HG02970 (cell line): ENCODE measurements around the gene ABHD15.

Experiments used
- ATAC-seq: cut with Tn5 transposase; IDR thresholded peaks from one replicate; pipeline ENCODE4 v1.9.1; 2021; ENCODE audit warnings: mild to moderate bottlenecking, moderate library complexity, moderate number of reproducible peaks; ENCODE audit not compliant: unreplicated experiment, low FRiP score

Gene ABHD15

DNA sequence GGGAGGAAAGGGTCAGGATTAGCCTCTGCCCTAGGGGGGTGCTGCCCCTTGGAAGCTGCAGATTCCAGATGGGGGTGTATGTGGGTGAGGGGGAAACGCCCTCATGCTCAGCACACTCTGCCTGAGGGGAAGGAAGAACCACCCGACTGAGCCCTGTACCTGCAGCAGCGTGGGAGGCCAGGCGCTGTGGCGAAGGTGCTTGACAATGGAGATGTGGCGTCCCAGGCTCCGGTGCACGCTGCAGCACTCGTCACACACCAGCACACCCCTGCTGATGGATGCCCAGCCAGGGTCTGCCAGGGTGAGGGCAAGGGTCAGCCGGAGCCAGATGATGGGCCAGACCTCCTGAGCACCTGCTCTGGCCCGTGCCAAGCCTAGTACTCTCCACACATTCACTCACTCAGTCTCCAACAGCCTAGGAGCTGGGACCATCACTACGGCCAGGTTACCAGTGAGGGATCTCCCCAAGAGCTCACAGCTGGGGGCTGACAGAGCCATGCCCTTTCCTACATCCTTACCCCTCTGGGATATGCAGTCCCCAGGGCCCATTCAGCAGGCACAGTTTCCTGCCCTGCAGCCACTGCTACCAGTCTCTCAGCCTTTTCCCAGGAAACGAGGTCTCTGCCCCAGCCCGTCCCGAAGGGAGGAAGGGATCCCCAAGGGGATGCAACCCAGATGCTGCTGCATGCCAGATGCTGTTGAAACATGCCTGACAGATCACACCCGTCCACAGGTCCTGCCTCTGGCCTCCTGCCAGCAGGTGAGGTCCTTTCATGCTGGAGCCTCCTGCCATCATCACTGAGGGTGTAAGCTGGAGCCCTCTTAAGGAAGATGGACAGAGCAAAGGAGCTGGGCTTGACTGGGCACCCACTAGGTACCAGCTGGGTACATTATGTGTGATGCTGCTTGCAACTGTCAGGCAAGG lies 16.7 kb upstream of the ABHD15 start:
- no peak for ATAC-seq

DNA sequence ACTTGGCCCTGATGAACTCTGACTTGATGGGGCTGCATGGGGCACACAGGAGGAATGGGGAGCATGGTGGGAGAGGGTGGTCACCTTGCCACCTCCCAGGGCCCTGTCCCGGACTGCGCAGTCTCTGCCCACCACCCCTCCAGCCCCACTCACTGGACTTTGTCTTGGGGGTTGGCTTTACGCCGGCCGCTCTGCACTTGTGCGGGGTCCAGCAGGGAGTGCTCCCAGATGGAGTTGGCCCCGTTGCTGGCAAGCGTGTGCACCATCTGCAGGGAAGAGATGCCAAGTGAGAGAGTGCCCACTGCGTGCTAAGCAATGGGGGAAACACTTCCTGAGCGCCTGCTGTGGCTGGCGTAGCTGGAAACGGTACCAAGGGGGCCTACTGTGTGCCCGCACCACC lies 15.9 kb upstream of the ABHD15 start:
- ATAC-seq: no peak

DNA sequence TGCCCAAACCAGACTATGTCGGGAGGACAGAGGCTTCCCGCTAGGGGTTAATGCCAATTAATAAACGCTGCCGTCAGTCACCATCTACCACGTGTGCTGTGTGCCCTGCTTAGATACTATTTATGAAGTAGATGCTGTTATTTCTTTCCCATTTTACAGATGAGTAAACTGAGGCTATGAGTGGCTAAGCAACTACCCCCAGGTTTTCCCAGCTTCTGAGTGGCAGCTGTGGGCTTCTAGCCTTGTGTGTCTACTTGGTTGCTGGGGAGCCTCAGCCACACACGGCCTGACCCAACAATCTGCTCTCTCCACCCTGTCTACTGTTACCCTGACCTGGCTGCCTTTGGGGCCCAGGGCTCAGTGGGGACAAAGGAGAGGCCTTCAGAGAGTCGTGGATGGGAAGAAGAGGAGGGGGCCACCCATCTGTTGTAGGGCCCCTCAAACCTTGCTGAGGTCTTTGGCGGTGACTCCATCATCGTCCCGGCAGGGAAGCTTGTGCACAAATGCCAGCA lies 15.5 kb upstream of the ABHD15 start:
- ATAC-seq: no peak

DNA sequence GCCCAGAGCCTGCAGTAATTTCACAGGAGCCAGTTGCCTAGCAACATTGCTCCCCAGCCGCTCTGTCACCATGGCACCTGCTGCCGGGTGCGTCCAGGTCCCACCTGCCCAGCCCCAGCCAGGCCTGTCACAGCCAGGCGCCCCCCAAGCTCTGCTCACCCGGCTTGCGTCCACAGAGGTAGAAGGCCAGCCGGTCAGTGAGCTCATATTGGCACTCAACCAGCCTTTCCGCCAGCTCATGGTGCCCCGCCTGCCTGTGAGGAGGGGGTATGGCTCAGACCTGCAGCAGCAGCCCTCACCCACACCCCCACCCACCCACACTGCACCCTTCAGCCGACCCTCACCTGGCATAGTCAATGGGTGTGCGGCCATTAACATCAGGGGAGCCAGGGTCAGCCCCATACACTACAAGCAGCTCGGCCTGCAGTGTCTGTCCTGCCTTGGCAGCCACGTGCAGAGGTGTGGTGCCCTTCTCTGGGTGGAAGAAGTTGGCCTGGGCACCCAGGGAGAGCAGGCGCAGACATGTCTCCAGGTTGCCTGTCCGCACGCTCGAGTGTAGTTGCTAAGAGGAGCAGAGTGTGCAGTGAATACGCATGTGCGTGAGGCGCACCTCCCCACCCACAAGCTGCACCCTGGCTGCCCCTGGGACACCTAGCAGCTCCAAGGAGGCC lies 14.9 kb upstream of the ABHD15 start:
- ATAC-seq: no peak

DNA sequence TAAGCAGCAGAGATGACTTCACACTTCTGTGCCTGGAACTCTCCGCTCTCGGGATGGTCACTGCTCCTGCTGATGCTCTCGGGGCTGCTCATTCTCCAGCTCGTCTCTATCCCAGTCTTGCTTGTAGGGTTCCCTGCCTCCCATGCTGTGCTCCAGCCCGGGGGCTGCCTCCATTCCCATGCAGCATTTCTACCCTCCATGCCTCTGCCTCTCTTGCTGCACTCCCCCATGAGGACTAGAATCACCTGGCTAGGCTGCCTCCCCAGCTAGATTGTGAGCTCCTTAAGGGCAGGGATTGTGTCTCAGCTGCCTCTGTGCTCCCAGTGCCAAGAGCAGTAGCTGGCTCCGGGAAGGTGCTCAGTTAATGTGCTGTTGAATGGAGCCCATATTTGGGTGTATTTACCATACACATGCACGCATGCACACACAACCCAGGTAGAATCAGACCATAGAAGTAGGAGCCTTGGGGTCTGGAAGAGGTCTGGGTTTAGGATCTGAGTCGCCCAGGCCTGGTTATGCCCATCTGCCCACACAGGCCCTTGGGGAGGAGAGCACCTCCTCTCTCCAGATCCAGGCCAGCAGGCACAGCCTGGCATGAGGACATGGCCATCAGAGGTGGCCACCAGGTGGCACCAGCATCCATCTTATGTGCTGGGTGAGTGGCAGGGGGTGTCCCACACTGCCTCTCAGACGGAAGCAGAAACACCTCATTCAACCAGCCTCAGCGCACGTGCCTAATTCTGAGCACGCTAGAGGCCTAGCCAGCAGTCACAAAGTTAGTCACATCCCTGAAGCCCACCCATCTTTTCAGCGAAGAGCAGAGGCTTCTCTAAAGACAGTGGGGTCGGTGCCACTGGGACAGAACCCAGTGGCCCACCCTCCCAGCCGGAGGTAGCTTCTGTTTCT lies 13.3 kb upstream of the ABHD15 start:
- peak; percentile 71 for ATAC-seq

DNA sequence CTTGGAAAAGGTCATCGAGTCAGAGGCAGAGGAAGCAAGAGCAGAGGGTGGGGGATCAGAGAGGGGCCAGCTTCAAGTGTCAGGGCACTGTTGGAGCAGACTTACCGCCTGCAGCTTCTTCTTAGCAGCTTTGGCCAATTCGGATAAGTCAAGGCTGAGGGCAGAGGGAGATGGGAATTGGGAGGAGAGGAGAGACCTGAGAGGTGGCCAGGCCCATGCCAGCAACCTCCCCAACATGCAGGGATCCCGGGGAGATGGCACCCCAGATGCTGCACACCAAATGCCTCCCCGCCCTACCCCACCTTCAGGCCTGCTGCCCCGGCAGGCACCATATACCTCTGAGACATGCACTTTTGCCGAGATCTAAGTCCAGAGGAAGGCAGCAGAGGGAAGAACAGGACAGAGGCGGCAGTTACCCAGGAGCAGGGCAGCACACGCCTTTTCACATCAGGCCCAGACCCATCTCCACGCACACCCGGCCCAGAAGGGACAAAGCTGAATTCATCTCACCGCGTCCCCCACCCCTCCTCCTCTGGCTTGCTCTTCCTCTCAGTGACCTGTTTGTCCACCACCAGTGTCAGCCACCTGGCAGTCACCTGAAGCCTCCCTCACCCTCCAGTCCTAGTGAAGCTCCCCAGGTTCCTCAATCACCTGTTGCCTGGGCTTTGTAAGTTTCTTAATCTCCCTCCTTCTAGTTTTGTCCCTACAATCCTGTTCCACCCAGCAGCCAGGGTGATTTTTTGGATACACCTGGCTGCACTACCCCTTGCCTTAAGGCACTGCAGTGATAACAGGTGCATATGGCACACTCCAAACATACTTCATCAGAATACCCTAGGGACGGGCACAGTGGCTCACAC lies 12.0 kb upstream of the ABHD15 start:
- ATAC-seq: no peak

DNA sequence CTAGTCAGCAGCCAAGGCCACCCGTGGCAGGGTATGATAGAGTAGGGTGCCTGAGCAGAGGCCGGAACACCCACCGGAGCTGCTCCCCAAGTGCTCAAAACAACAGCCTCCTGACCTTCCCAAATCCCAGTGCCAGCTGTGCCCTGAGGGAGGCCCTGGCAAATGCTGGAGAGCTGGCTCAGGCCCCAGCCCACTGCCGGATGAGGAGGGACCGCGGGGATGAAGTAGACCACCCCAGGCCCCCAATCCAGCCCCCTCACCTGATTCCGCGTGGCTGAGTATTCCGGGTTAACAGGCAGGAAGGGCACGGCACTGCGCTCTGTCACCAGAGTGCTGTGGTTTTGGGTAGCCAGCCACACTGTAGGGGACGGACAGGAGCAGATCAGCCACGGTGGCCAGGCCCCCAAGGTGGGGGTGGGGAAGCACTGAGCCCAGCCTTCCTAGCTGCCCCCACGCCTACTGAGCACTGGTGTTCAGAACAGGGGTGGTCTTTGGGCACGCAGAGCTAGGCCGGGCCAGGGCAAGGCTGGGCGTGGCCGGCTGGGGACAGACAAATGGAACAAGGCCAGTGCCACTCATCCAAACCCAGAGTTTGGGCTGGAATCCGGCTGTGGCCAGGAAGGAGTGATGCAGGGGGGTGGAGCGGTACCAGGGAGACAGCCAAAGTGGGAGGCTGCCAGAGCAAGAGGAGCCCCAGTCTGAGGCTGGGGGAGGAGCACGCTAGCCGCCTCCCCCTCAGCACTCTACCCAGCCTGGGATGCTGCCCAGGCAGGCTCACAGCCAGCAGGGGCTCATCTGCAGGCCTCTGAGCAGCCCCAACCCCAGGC lies 10.8 kb upstream of the ABHD15 start:
- ATAC-seq: no peak

DNA sequence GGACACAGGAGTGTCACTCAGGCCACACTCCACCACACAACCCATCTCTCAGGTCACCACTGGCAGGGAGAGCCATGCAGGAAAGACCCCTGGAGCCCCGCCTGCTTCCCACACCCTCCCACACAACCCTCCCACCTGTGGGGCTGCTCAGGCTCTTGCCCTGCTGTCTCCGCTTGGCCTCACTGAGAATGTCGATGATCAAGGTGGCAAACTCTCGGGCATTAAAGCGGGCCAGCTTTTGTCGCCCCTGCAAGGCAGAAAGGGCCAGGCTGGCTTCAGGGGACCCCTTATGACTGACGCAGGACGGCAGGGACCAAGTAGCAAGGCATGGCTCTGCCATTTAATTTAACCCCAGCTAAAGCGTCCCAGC lies 10.1 kb upstream of the ABHD15 start:
- no peak for ATAC-seq

DNA sequence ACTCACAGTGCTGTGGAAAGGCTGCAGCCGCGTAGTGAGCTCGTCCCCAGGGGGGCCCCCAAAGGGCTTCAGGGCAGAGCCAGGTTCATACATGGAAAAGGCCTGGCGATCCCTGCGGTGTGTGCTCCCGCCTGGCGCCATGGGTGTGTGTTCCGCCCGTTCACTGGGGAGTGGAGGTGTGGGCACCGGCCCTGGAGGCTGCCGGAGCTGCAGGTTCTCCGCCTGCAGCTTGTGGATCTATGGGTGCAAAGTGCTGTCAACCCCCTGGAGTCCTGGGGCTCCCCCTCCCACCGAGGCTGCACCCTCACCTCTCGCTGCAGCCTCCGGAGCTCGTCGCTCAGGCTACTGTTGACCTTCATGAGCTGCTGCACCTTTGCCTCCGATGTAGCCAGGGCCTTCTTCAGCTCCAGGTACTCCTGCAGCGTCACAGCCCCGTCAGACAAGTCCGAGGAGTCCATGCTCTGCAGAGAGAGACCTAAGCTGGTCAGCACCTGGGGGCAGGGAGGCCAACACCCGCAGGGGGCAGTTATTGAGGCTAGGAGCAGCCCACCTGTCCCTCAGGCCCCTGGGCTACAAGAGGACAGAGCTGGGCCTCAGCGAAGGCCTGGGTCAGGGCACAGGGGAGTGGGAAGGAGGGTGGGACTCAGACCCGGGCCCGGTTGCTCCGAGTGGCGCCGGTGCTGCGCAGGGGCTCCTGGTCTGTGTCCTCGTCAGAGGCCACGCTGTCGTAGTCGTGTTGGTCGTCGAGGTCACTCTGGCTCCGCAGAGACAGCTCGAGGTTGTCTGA lies 9.6 kb upstream of the ABHD15 start:
- ATAC-seq: no peak

DNA sequence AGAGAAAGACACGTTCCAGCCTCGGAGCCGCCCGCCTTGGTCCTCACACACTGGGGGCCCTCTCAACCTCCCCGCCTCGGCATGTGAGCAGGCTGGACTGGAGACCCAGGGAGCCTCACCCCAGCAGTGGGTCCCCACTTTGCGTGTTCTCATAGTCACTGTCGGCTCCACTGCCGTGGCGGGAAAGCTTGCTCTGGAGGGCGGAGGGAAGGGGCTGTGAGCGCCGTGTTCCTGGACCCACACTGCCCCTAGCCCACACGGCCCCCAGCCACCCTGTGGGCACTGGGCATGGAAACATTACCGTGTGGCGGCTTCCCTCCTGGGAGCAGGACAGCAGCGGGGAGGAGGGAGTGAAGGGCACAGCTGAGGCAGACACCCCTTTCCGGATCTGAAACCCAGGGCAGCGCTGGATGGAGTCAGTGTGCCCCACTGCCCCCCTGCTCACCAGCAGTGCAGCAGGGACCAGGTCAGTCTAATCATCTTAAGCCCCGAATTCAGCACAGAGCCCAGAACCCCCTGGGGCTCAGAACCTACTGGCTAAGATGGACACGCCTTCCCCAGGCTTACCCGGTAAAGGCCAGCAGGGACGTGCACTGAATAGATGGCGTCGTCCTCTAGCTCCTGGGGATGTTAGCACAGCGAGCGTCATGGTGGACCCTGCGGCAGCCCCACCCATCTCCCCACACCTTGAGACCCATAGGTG lies 8.8 kb upstream of the ABHD15 start:
- no peak for ATAC-seq

DNA sequence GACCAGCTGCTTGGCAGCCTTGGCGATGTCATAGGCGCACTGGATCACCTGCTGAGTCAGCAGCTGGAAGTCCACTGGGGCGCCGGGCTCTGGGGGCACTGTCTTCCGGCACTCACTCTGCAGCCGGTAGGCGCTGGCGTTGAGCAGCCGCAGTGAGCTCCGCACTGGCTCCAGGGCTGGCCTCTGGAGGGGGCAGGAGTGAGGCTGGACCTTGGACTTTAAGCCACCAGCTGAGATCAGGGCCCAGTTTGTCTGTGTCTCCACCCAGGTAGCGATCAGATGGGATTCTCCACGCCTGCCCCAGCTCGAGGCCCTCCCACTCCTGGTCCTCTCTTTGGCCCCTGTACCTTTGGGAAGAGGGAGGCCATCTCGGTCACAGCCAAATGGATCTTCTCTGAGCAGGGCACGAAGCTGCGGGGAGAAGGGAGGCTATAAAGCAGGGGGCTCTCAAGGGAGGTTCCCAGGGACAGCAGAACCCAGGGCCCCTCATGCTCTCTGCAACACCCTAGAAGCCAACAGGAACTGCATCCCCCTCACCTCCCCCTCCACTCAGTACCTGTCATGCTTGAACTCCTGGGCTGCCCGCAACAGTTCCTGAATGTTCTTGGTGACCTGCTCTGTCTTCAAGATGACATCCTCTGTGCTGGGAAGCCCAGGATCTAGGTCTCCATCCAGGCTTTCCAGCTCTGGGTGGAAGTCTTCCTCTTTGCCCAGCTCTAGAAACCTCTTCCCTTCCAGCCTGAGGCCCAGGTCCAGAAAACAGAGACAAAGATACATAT lies 8.1 kb upstream of the ABHD15 start:
- no peak for ATAC-seq

DNA sequence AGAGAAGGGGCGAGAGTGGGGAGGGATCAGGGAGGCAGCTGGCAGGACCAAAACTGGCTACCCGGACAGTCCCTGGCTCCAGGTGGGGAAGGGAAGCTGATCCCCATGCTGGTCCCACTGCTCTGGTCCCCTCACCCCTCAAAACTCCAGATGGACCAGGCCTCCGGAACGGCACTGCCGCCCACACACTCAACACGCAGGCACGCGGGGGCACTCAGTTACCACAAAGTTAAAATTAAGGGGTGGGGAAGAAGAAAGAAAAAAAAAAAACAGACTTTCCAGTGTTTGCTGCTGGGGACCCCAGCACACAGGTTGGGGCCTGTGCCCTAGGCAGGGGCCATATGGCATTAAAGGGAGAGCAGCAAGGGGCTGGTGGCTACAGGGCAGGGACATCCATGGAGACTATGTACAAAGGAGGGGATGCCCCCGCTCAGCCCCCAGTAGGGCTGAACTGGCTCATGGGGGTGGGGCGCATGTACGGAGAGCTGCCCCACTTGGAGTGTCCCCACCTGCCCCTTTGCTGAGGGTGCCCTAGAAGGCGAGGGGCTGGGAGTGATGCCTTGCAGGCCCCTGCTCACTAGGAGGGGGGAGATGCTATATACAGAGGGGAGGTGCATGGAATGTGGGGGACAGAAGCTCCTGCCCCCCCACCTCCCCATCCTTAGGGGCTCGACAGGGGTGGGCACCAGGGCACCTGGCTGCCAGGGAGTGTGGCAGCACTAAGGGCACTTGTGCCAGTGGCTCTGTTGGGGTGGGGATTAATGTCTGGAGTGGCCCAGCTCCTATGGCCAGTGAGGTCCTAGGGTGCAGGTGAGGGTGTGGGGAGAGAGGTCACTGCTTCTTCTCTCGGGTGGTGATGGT lies 7.3 kb upstream of the ABHD15 start:
- ATAC-seq: no peak

DNA sequence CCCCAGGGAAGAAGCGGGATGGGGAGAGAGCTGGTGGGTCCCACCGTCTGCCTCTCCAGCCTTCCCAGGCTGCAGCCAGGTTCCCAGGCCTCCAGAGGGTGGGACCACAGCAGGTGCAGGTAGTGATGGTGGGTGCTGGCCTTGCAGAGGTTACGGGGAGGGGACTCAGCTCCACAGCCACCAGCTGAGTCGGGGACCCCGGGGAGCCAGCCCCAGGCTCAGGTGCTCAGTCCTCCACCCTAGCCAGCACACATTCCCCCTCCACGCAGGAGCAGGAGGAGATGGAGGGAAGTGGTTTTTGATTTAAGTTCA lies 6.7 kb upstream of the ABHD15 start:
- ATAC-seq: no peak

DNA sequence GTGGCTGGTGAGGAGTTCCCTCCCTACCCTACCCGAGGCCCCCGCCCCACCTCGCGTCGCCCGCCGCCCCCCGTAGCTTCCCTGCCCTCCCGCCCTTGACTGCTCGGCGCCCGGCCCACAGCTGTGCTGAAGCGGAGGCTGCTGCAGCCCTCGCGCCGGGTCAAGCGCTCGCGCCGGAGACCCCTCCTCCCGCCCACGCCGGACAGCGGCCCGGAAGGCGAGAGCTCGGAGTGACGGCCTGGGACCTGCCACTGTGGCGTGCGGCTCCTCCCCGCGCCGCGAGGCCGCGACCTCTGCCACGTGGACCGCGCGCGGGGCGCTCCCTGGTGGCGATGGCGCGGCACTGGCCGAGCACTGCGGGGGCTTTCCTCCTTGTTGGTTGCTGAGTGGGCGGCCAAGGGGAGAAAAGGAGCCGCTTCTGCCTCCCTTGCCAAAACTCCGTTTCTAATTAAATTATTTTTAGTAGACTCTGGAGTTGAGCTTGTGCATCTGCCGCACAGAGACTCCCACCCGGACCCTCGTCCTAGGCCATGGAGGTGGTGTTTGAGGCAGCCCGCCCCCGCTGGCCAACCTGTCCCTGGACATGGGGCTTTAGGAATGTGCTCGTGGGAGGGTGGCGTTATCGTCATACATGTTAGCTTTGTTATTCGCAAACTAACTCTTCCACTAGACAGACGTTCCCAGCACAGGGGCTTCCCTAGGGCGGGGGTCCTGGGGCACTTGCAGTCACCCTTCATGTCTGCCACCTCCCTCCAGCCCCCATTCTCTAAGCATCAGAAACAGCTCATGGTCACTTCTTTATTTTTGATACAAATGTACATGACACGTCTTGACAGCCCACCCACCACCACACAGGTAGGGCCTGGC lies 6.1 kb upstream of the ABHD15 start:
- no peak for ATAC-seq
